Subcutaneous abdominal adipose tissue (tissue), 5 donors: ENCODE data around the gene DPEP3.
"Not testable (repeated sequence)": the region's sequence is repeated elsewhere in the genome, so short reads cannot be mapped to it uniquely, and the experiment has no call there.

Experiments
- H3K27ac ChIP-seq: one replicate; pipeline ENCODE4 v1.7.0; 2013; ENCODE audit warnings: low read depth, mild to moderate bottlenecking, inconsistent platforms, low read length, moderate library complexity
- H3K27me3 ChIP-seq, 5 donors: one replicate each; pipeline ENCODE4 v1.7.0; 2013; ENCODE audit warnings: low read length in 5 of 5, inconsistent platforms in 1 of 5; ENCODE audit not compliant: control insufficient read depth in 5 of 5, insufficient read depth in 4 of 5
- H3K36me3 ChIP-seq, 5 donors: one replicate each; pipeline ENCODE4 v1.7.0; 2013; ENCODE audit warnings: low read length in 5 of 5; ENCODE audit not compliant: control insufficient read depth in 5 of 5, insufficient read depth in 5 of 5
- H3K4me1 ChIP-seq, 5 donors: one replicate each; pipeline ENCODE4 v1.7.0; 2013; ENCODE audit warnings: low read length in 5 of 5, mild to moderate bottlenecking in 3 of 5, moderate library complexity in 1 of 5; ENCODE audit not compliant: control insufficient read depth in 5 of 5, insufficient read depth in 5 of 5
- H3K4me3 ChIP-seq, 5 donors: one replicate each; pipeline ENCODE4 v1.7.0; 2013; ENCODE audit warnings: low read length in 5 of 5, low read depth in 1 of 5
- H3K9ac ChIP-seq, 5 donors: one replicate each; pipeline ENCODE4 v1.7.0; 2013; ENCODE audit warnings: low read length in 5 of 5, mild to moderate bottlenecking in 4 of 5, moderate library complexity in 3 of 5
- H3K9me3 ChIP-seq, 5 donors: one replicate each; pipeline ENCODE4 v1.7.0; 2013; ENCODE audit warnings: low read length in 5 of 5; ENCODE audit not compliant: control insufficient read depth in 5 of 5
- donor health status: healthy.
- donor health status: healthy.
- donor health status: healthy.
- donor health status: healthy.
- donor health status: healthy.

DPEP3 gene

GRCh38 chr16:67982011-67982696 is 1.9 kb upstream of the DPEP3 start:
- Histone ChIP-seq H3K9ac (no peak overlapping the region), H3K4me1 (peaks cover 0 to 24% (median 16%) of the 10 kb centered on the region in 5 donors), H3K27ac (no peak overlapping the region), H3K36me3 (no peaks in the 10 kb centered on the region), H3K4me3 (no peak overlapping the region), H3K9me3 (no peaks in the 10 kb centered on the region), H3K27me3 (peaks cover 0 to 9% (median 3%) of the 10 kb centered on the region in 5 donors)

- no peak overlapping the region for H3K27ac ChIP-seq
- no peak overlapping the region for H3K9ac ChIP-seq
- H3K36me3 ChIP-seq: no peaks in the 10 kb centered on the region
- no peak overlapping the region for H3K4me3 ChIP-seq
- no peaks in the 10 kb centered on the region for H3K9me3 ChIP-seq
- peaks cover 0 to 9% (median 3%) of the 10 kb centered on the region in 5 donors for H3K27me3 ChIP-seq
- peaks cover 0 to 4% (median 0%) of the 10 kb centered on the region in 5 donors for H3K4me1 ChIP-seq
Observed at GRCh38 chr16:67977469-67978227, 2.7 kb downstream of the DPEP3 start.

- H3K9ac ChIP-seq: no peak overlapping the region
- no peaks in the 10 kb centered on the region for H3K9me3 ChIP-seq
- H3K4me1 ChIP-seq: peaks cover 0 to 4% (median 0%) of the 10 kb centered on the region in 5 donors
- no peak overlapping the region for H3K4me3 ChIP-seq
- H3K36me3 ChIP-seq: no peaks in the 10 kb centered on the region
- H3K27me3 ChIP-seq: peaks cover 0 to 9% (median 3%) of the 10 kb centered on the region in 5 donors
- H3K27ac ChIP-seq: no peak overlapping the region
Observed at GRCh38 chr16:67977005-67977404, 3.3 kb downstream of the DPEP3 start.

- no peaks in the 10 kb centered on the region for H3K36me3 ChIP-seq
- no peak overlapping the region for H3K27ac ChIP-seq
- H3K27me3 ChIP-seq: peaks cover 0 to 9% (median 3%) of the 10 kb centered on the region in 5 donors
- H3K4me3 ChIP-seq: no peak overlapping the region
- peaks cover 0 to 4% (median 0%) of the 10 kb centered on the region in 5 donors for H3K4me1 ChIP-seq
- no peak overlapping the region for H3K9ac ChIP-seq
- H3K9me3 ChIP-seq: no peaks in the 10 kb centered on the region
Observed at GRCh38 chr16:67976205-67976604, 4.1 kb downstream of the DPEP3 start.

GRCh38 chr16:67975321-67976105 is 4.8 kb downstream of the DPEP3 start:
- H3K9me3 ChIP-seq: no peaks in the 10 kb centered on the region
- H3K4me1 ChIP-seq: peaks cover 0 to 4% (median 0%) of the 10 kb centered on the region in 5 donors
- no peaks in the 10 kb centered on the region for H3K36me3 ChIP-seq
- H3K9ac ChIP-seq: no peak overlapping the region
- H3K4me3 ChIP-seq: no peak overlapping the region
- no peak overlapping the region for H3K27ac ChIP-seq
- H3K27me3 ChIP-seq: peaks cover 0 to 7% (median 3%) of the 10 kb centered on the region in 5 donors

- H3K27ac ChIP-seq, H3K36me3 ChIP-seq, H3K4me3 ChIP-seq, H3K9me3 ChIP-seq, H3K9ac ChIP-seq, H3K27me3 ChIP-seq: not testable (repeated sequence)
- peaks cover 2 to 16% (median 13%) of the 10 kb centered on the region in 5 donors for H3K4me1 ChIP-seq
Observed at GRCh38 chr16:67972285-67972684, 8.0 kb downstream of the DPEP3 start.

GRCh38 chr16:67971111-67971510 is 9.2 kb downstream of the DPEP3 start:
- H3K4me1 ChIP-seq: peaks cover 14 to 28% (median 25%) of the 10 kb centered on the region in 5 donors
- H3K27ac ChIP-seq: no peak overlapping the region
- H3K9me3 ChIP-seq: no peaks in the 10 kb centered on the region

GRCh38 chr16:67969254-67970039 is 10.9 kb downstream of the DPEP3 start:
- H3K27me3 ChIP-seq: no peaks in the 10 kb centered on the region
- peak overlapping the region; percentile 91 for H3K27ac ChIP-seq
- H3K36me3 ChIP-seq: peaks cover 0 to 5% (median 3%) of the 10 kb centered on the region in 5 donors
- H3K9ac ChIP-seq: peak overlapping the region; percentile 8 to 82 (median 82)
- no peaks in the 10 kb centered on the region for H3K9me3 ChIP-seq
- peak overlapping the region; percentile 70 to 94 (median 84) for H3K4me3 ChIP-seq
- peaks cover 14 to 44% (median 39%) of the 10 kb centered on the region in 5 donors for H3K4me1 ChIP-seq

More at GRCh38 chr16:67971111-67971510, 9.2 kb downstream of the DPEP3 start:
- H3K27me3 ChIP-seq: no peaks in the 10 kb centered on the region
- no peak overlapping the region for H3K9ac ChIP-seq
- no peak overlapping the region for H3K4me3 ChIP-seq
- H3K36me3 ChIP-seq: no peaks in the 10 kb centered on the region
